Measurements from ENCODE around the gene CLSTN1. TPM values are rescaled to one million over a fixed set of nuclear protein-coding genes. Genes with fewer than 3 reads are reported as not detected.

The CLSTN1 gene
- total RNA-seq, 1 donor from 2014 or later, result 121 TPM

DNA sequence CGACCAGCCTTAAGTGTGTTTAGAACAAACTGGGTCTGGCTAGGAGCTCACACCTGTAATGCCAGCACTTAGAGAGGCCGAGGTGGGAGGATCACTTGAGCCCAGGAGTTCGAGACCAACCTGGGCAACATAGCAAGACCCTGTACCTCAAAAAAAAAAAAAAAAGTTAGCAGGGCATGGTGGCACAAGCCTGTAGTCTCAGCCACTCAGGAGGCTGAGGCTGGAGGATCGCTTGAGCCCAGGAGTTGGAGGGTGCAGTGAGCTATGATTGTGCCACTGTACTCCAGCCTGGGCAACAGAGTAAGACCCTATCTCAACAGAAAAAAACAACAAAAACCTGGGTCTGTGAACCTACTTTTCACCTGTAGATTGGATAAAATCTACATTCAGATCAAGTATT lies 117.6 kb downstream of the CLSTN1 start:
- DNase-seq (ENCODE audit: low spot score) (no peak), ATAC-seq (no peak)
- intact Hi-C loops (cut with DNase I), result no loop called here

DNA sequence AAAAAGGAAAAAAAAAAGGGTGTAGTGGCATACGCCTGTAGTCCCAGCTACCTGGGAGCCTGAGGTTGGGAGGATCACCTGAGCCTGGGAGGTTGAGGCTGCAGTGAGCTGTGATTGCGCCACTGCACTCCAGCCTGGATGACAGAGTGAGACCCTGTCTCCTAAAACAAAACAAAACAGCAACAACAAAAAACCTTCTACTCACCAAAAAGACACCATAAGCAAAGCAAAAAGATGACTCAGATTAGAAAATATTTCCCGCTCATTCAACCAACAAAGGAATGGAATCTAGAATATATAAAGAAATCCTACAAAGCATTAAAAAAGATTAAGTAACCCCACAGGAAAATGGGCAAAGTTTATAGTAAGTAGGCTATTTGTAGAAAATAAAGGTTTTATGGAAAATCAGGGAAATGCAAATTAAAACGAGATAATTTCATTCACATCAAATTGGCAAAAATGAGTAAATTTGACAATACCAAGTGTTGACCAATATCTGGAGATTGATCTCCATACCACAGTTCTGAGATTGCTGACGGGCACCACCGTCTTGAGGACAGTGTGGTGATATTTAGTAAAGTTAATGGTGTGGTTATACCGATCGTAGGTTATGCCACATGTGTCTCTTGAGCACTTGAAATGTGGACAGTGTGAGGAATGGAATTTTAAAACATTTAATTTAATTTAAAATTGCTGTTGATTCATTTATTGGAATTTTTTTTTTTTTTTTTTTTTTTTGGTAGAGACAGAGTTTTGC lies 118.2 kb downstream of the CLSTN1 start:
- ATAC-seq (no peak), DNase-seq (ENCODE audit: low spot score) (no peak)
- intact Hi-C loops (cut with DNase I), result no loop called here

DNA sequence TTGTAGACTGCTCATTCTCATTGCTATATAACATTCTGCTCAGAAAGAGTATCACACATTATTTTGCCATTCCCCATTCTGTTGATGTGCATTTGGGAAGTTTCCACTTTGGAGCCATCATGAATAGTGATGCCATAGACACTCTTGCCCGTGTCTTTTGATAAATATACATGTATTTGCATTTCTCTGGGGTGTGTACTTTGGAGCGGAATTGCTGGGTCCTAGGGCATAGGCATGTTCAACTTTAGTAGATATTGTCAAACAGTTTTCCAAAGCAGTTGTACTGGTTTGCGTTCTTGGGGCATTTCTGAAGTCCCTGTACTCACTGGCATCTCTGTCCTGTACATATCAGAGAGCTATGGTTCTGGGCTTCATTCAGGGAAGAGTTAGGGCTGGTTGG lies 120.1 kb downstream of the CLSTN1 start:
- intact Hi-C loops (cut with DNase I), result no loop called here
- no peak for DNase-seq (ENCODE audit: low spot score)
- no peak for ATAC-seq

DNA sequence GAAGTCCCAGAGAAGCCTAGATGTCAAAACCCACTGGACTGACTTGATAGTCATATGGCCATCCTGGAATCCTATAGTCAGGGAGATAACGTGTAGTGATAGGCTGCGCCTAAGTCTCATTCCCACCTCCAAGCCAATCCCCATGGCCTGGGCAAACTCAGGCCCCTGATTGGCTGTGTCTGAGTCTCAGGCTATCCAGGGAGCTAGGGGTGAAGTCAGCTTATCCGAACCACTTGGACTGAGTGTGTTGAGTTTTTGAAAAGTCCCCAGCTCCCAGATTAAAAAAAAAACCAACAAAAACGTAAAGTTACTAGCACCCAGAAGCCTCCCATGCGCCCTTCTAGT lies 120.6 kb downstream of the CLSTN1 start:
- ATAC-seq (no peak), DNase-seq (ENCODE audit: low spot score) (no peak)
- intact Hi-C loops (cut with DNase I), result no loop called here

DNA sequence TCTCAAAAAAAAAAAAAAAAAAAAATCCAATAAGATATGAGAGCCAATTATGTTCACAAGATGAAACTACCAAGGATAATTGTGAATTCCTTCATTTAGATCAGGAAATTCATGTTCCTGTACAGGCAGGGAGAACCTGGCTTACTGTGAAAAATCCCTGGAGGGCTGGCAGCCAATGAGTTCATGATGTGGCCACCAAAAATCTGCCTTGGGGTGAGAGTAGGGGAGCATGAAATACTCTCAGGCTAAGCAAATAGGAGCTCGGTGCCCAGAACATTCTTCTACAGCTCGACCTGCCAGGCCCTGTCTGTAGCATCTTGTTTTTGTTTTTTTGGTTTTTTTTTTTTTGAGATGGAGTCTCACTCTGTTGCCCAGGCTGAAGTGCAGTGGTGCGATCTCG lies 122.1 kb downstream of the CLSTN1 start:
- intact Hi-C loops (cut with DNase I), result no loop called here
- no peak for DNase-seq (ENCODE audit: low spot score)
- no peak for ATAC-seq

DNA sequence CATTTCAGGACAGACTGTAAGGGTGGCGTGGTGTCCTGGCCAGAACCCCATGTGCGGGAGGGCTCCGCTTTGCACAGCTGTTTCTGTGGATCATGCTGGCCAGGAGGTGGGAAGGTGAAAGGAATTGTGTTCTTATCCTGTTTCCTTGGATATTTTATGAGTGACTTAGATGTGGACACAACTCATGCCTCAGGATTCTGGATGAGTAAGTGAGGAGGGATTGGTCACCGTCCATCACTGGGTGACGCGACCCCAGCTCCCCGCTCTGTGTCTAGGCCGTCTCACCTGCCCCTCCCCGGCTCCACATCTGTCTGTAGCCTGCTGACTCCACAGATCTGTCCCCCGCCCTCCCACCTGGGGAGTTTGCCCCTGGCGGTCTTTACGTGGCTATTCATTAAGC lies 123.4 kb downstream of the CLSTN1 start:
- ATAC-seq (no peak), DNase-seq (ENCODE audit: low spot score) (no peak)
- intact Hi-C loops (cut with DNase I), result no loop called here

DNA sequence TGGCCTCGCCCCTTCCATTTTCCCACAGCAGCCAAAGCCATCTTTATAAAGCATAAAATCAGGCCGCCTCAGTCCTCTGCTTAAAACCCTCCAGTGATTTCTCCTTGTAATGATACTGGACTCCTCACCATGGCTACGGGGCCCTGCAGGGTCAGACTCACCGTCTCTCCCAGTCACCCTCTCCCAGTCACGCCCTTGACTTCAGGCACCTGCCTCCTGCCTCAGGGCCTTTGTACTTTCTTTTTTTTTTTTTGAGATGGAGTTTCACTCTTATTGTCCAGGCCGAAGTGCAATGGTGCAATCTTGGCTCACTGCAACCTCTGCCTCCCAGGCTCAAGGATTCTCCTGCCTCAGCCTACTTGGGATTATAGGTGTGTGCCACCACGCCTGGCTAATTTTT lies 124.4 kb downstream of the CLSTN1 start:
- intact Hi-C loops (cut with DNase I), result no loop called here
- no peak for ATAC-seq
- DNase-seq (ENCODE audit: low spot score), result no peak

DNA sequence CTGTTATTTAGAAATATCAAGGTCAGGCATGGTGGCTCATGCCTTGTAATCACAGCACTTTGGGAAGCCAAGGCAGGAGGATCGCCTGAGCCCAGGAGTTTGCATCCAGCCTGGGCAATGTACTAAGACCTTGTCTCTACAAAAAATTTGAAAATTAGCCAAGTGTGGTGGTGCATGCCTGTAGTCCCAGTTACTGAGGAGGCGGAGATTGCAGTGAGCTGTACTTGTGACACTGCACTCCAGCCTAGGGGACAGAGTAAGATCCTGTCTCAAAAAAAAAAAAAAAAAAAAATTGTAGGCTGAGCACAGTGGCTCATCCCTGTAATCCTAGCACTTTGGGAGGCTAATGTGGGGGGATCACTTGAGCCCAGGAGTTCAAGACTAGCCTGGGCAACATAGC lies 127.0 kb downstream of the CLSTN1 start:
- no peak for DNase-seq (ENCODE audit: low spot score)
- intact Hi-C loops (cut with DNase I), result no loop called here
- ATAC-seq, result no peak

DNA sequence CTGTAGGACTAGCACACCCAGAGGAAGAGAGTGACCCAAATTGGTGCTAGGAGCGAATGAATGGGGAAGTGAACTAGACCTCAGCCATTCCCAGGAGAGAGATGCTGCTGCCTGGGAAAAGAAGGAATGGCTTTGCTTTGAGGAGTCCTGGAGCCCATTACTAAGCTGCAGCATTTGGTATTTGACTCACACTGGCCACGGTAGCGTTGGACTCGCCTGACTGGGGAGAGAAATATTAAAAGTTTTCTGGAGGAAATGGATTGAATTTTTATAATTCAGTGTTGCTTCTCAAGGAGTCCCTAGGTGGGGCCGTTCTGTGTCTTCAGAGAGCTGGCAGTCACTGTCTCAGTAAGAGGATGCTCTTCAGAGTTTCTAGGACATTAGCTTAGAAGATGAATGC lies 132.1 kb downstream of the CLSTN1 start:
- ATAC-seq (no peak), DNase-seq (ENCODE audit: low spot score) (no peak)
- intact Hi-C loops (cut with DNase I), result no loop called here

DNA sequence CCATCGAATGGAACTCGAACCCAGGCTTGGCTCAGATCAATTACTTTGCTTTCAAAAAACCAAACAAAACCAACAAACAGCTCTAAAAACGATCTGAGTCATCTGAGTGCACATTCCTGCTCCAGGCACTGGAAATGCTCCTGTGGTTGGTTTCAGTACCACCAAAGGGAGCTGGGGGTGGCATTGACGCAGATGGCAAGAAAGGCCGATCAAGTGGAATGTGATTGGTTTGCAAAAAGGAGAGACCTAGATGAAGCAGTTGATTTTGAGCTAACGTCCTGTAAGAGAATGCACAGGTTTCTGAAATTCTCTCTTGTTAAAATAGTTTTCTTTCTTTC lies 132.7 kb downstream of the CLSTN1 start:
- ATAC-seq, result no peak

DNA sequence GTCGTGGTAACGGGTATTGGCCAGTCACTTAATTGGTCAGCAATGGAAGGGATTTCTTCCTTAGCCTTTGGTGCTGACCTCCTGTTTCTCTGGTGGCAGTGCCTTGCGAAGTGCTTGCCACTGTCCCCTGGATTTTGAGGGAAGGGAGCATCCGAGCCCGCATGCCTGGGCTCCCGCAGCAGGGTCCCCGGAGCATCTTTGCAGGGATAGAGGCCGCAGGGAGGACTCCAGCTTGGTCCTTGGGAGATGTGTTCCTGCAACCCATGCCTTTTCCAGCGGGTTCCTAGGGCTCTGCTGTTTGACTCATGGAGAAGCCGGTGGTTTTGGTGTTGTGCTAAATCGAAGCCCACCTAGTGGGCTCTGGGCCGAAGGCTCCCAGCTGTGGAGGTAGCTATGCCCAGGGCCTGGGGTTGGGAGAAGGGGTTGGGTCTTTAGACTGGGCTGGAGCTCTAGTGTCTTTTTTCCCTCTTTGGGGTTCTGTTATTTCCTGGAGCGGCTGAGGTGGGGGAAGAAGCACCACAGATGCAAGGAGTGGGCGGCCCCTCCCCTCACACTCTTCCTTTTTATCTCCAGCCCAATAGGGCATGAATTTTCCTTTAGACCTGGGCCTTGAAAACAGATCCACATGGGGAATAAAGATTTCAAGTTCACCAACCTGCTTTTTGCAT lies 133.2 kb downstream of the CLSTN1 start:
- no peak for DNase-seq (ENCODE audit: low spot score)
- intact Hi-C loops (cut with DNase I), result no loop called here
- ATAC-seq, result no peak

More for the DNA sequence above, 132.7 kb downstream of the CLSTN1 start:
- no peak for DNase-seq (ENCODE audit: low spot score)
- intact Hi-C loops (cut with DNase I), result no loop called here

DNA sequence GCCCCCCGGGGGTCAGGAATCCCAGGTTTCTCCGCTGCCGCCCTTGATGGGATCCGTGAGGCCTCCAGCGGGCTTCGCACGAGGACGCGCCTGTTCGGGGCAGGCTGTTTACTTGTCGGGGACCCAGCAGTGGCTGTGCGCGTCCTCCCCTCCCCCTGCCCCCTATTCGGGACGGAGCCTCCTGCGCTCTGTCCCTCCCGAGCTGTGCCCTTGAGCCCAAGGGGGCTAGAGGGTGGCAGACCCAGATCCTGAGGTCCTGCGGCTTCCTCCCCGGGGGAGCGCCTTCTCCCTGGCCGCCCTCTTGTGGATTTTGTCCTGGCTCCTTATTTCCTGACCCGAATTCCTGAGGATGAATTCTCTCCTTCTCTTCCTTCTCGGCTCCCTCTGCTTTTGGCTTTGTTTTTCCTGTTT lies 133.8 kb downstream of the CLSTN1 start:
- peak; percentile 29 for ATAC-seq

DNA sequence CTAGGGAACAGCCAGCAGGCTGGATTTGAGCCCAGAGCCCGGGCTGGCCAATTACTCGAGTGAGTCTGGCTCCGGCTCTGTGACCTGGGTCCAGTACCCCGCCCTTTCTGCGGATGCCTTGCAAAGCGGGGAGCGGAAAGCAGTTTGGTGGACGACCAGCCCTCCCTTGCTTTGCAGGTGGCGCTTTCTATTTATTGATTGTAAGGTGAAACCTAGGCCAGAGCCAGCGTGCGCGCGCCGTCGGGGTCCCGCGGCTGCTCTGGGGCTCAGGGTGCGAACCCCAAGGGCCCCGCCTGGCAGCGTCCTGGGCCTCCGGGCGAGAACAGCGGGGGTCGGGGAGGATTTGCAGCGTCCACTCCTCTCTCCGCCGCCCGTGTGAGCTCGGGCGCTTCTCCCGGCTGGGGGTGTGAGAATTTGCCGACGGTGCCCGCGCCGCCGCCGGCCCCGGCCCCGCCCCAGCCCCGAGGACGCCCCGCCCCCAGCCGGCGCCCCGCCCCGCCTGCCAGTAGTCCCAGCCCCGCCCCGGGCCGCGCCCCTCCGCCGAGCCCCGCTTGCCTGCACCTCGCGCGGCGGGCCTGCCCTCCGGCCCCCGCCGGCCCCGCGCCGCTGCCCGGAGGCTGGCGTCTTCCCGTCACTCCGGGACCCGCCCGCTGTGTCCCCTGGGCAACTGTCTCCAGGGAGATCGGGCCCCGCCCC lies 134.6 kb downstream of the CLSTN1 start:
- DNase-seq (ENCODE audit: low spot score), result peak; percentile 90
- intact Hi-C loops (cut with DNase I), result no loop called here

More for the DNA sequence above, 133.8 kb downstream of the CLSTN1 start:
- intact Hi-C loops (cut with DNase I), result no loop called here
- DNase-seq (ENCODE audit: low spot score), result peak; percentile 65

DNA sequence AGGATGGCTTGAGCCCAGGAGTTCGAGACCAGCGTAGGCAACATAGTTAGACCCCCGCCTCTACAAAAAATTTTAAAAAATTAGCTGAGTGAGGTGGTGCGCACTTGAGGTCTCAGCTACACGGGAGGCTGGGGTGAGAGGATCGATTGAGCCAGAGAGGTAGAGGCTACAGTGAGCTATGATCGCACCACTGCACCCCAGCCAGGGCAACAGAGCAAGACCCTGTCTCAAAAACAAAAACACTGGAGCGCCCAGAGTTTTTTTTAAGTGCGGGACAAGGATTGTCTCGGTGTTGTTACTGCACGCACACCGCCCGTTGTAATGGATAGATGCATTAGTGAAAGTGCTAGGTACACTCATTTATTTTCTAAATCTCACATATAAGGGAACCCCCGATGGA lies 135.2 kb downstream of the CLSTN1 start:
- ATAC-seq (no peak), DNase-seq (ENCODE audit: low spot score) (no peak)
- intact Hi-C loops (cut with DNase I), result no loop called here

More for the DNA sequence above, 134.6 kb downstream of the CLSTN1 start:
- ATAC-seq, result peak; percentile 87

DNA sequence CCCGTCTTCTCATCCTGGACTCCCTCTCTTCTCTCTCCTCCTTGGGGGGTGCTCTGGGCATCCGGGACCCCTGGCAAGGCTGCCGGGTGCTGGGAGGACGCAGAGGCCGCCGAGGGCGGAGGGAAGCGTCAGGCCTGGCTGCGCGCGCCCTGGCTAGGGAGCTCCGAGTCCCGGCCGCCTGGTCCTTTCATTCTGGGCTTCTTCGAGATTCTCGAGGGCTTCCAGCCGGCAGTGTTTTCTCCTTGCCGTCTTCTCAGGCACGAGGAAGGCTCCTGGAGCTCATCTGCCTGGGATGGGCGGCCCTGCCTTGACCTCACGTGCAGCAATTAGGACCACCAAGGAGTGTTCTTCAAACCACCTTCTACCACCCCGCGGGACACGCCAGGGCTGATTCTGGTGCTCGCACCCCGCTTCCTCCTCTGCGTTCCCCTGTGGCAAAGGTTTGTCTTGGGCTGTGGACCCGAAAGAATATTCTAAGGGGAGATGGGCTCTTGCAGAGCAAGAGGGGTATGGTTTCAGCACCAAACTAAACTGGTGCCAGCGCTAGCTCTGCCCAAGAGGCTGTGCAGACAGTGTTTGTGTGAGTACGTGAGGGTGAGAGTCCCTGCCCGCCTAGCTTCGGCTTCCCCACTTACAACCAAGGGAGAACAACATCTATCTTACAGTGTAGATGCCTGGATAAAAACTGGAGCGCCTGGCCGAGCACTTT lies 135.7 kb downstream of the CLSTN1 start:
- DNase-seq (ENCODE audit: low spot score), result no peak
- intact Hi-C loops (cut with DNase I), result no loop called here
- ATAC-seq, result peak; percentile 51

DNA sequence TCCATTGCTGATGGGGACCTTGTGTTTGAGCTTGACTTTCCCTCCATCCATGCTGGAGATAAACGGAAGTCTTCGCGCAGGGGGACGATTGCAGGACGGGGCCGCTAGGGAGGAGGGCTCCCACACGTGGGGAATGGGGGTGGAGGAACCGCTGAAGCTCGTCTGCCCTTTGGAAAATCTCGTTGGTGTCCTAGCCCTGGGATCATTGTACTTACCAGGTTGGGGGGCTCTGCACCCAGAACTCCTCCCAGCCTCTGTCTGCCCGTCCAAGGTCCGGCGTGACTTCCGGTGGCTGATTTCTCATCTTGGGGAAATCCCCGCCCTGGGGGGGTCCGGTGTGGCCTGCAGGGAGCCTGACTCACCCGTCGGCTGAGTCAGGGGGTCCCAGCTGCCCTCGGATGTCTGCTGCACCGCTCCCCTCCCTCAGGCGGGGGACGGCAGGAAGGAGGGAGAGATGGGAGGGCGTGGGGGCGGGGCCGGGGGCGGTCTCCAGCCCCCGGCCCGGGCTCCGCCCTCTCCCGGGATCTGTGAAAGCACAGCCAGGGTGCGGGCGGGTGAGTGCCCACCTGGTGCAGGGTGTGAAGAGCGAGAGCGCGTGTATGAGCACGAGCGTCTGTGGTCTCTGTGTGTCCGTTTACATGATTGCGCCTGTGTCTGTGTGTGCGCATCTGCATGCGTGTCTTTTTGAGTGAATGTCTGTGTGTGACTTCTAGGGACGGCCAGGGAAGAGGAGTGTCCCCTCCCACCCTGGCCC lies 136.5 kb downstream of the CLSTN1 start:
- DNase-seq (ENCODE audit: low spot score) (peak; percentile 68), ATAC-seq (peak; percentile 54)
- intact Hi-C loops (cut with DNase I), result no loop called here

DNA sequence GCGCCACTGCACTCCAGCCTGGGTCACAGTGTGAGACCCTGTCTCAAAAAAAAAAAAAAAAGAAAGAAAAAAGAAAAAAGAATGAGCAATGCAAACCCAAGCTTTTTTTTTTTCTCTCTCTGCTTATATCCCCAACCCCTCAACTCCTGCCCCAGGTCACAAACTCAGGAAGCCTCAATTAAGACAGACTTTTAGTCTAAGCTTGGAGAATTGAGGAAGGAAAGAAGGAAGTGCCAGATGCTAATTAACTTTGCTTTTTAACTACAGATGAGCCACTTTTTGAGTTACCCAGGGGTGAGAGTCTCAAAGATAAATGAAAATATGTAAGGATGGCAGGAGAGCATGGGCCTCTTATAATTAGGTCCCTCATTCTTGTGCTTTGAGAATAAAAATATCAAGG lies 139.0 kb downstream of the CLSTN1 start:
- intact Hi-C loops (cut with DNase I), result no loop called here
- ATAC-seq, result no peak
- DNase-seq (ENCODE audit: low spot score), result no peak

DNA sequence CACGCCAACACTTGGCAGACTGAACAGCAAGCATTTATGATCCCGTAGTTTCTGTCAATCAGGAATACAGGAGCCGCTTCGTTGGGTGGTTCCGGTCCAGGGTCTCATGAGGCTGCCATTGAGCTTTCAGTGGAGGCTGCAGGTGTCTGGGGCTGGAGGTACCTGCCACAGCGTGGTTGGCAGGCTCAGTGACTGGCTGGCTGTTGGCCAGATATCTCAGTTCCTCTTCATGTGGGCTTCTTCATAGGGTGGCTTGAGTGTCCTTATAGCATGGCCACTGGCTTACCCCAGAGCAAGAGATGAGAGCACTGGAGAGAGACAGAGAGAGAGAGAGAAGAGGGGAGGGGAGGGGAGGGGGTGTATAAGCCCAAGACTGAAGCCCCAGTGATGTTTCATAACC lies 142.9 kb downstream of the CLSTN1 start:
- no peak for DNase-seq (ENCODE audit: low spot score)
- intact Hi-C loops (cut with DNase I), result no loop called here
- ATAC-seq, result no peak

DNA sequence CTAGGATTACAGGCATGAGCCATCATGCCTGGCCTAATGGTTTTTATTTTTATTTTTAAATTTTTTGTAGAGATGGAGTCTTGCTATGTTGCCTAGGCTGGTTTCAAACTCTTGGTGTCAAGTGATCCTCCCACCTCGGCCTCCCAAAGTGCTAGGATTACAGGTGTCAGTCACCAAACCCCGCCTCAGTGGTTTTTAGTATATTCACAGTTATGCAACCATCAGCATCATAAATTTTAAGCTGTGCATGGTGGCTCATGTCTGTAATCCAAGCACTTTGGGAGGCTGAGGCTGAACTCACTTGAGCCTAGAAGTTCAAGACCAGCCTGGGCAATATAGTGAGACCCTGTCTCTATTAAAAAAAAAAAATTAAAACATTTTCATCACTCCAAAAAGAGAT lies 143.7 kb downstream of the CLSTN1 start:
- intact Hi-C loops (cut with DNase I), result no loop called here
- no peak for ATAC-seq
- no peak for DNase-seq (ENCODE audit: low spot score)
